ENCODE measurements around the gene COIL.

Gene COIL

DNA sequence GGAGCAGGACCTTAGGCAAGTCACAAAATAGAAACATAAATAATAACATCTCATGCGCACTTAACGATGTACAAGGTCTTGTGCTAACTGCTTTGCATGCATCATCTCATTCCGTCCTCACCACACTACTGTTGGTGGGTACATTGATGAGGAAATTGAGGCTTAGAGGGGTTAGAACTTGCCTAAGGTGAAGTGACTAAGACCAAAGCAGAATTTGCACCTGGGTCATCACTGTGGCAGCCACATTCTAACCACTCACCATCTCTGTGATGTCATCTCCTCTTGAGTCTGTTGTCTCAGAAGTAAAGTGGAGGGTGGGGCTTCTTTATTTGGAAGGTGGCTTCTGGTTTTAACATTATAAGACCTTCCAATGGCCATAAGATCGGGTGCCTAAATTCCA is 26.6 kb downstream of the COIL start:
- no peak for DNase-seq

GRCh38 chr17:56933868-56934267 is 27.0 kb downstream of the COIL start:
- no peak for DNase-seq

GRCh38 chr17:56933151-56933745 is 27.6 kb downstream of the COIL start:
- DNase-seq = no peak

- DNase-seq = no peak
Observed at GRCh38 chr17:56930739-56931337, 30.0 kb downstream of the COIL start.

DNA sequence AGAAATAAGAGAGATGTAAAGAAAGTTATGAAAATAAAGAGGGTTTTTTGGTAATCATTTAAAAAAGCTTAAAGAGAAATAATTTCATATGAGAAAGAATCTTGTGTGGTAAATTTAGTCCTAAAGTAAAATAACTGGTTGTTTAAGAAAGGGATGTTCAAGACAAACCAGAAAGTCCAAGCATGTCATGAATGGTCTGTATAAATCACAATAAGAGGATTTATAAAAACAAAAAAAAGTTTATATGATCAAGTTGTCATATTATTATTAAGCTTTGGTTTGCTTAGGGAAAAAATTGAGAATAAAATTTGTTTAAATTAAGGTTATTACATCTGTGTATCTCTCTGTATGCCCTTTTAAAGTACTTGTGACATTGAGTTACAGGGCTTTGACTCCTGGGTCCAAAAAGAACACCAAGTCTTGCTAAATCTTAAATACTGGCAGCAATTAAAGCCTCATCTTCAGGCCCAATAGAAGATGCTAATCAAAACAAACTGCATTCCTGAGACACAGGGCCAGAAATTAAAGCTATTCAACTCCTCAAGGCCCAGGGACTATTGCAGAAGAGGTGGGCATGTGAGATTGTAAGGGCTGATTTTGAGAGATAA is 31.4 kb downstream of the COIL start:
- DNase-seq = no peak

DNA sequence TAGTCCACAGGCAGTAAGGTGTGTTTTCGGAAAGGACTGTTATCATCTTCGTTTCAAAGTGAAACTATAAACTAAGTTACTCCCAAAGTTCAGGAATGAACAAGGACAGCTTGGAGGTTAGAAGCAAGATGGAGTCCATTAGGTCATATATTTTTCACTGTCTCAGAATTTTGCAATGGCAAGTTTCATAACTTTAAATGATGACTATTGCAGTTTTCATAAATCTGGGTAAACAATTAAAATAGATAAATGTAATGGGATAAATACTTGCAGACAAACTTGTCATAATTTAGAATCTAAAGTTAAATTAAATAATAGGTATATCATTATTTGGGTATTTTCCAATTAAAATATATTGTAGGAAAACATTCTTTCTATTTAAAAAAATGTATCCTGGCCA is 32.3 kb downstream of the COIL start:
- DNase-seq = no peak

- DNase-seq = no peak
Observed at GRCh38 chr17:56926704-56927103, 34.1 kb downstream of the COIL start.

- DNase-seq = no peak
Observed at GRCh38 chr17:56926270-56926669, 34.6 kb downstream of the COIL start.

DNA sequence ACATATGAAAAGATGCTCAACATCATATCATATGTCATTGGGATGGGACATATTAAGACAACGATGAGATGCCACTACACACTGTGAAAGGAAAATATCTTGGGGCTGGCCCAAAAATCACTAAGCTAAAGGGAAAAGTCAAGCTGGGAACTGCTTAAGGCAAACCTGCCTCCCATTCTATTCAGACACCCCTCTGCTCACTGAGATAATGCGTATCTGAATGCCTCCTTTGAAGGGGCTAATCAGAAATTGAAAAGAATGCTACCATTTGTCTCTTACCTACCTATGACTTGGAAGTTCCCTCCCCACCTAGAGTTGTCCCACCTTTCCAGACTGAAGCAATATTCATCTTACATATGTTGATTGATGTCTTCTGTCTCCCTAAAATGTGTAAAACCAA is 35.8 kb downstream of the COIL start:
- DNase-seq = no peak

- DNase-seq = no peak
Observed at GRCh38 chr17:56919717-56920116, 41.1 kb downstream of the COIL start.

- DNase-seq = no peak
Observed at GRCh38 chr17:56918916-56919315, 41.9 kb downstream of the COIL start.

DNA sequence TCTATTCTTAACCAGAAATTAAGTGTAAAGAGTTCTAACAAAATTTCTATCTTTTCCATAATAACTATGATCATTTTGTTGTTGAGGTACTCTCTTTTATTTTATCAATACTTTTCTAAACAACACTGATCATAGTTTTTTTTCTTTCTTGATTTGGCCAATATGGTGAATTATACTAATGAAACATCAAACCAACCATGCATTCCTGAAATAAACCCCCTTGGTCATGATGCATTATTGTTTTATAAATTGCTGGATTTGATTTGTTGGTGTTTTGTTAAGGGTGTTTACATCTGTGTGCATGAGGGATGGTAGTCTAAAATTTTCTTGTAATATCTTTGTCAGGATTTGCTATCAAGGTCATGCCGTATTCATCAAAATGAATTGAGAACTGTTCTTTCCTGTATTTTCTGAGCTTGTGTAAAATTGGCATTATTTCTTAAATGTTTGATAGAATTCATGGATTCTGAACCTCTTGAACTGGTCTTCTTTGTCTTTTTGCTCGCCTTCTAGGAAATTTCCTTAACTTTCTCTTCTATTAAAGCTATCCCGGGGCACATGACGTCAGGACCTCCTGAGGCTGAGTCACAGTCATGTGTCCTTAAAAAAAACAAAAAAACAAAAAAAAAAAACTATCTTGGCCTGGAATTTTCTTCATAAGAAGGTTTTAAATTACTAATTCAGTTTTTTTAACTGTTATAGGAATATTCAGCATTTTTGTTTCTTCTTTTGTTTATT is 43.1 kb downstream of the COIL start:
- no peak for DNase-seq

- no peak for DNase-seq
Observed at GRCh38 chr17:56914581-56915273, 46.1 kb downstream of the COIL start.

GRCh38 chr17:56913867-56914580 is 46.8 kb downstream of the COIL start, which contains the start of gene TRIM25:
TRIM25 (minus strand) TSS chr17:56914049; CDS start chr17:56913988, 61 bp downstream.
- peak; percentile 85 for DNase-seq

- no peak for DNase-seq
Observed at GRCh38 chr17:56913353-56913866, 47.4 kb downstream of the COIL start.

GRCh38 chr17:56913000-56913311 is 47.9 kb downstream of the COIL start:
- DNase-seq = no peak

GRCh38 chr17:56912105-56912999 is 48.5 kb downstream of the COIL start:
- no peak for DNase-seq

DNA sequence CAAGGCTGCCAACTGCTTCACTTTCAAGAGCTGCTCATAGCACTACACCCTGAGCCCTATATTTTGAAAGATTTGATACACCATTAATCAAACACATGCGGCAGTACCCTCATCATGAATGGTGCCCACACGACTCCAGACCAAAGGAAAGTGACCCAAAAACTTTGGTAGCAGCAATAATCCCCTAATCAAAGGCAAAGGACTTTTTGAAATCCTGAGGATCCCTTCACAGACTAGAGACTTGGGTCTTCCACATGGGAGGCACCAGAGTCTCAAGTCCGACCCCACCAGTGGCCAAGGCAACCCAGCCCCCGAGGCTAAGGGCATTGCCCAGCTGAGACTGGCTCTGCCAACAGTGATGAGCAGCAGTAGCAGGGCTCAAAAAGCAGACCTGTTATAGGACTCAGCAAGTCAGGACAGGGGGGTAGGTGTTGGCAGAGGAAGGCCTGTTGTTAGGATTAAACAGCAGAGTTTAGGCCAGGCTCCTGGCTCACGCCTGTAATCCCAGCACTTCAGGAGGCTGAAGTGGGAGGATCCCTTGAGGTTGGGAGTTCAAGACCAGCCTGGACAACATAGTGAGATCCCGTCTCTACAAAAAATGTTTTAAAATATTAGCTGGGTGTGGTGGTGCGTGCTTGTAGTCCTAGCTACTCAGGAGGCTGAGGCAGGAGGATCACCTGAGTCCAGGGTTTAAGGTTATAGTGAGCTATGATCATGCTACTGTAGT is 50.2 kb downstream of the COIL start:
- no peak for DNase-seq

- no peak for DNase-seq
Observed at GRCh38 chr17:56909742-56910508, 50.9 kb downstream of the COIL start.

GRCh38 chr17:56908001-56908542 is 52.8 kb downstream of the COIL start:
- DNase-seq = no peak
